COR-L47 (cell line): ENCODE measurements around the gene E2F4.

Experiments used
- DNase-seq: peaks from one replicate; lab custom pipeline; 2025; lab: John Stamatoyannopoulos, UW

Gene E2F4

GRCh38 chr16:67208154-67208896, 16.4 kb downstream of the E2F4 start:
- DNase-seq, result no peak

- no peak for DNase-seq
Measured at GRCh38 chr16:67209565-67209964, 17.6 kb downstream of the E2F4 start.

GRCh38 chr16:67210069-67210937, 18.3 kb downstream of the E2F4 start:
- no peak for DNase-seq

GRCh38 chr16:67211674-67212073, 19.7 kb downstream of the E2F4 start:
- no peak for DNase-seq

GRCh38 chr16:67212766-67213165, 20.8 kb downstream of the E2F4 start:
- no peak for DNase-seq

GRCh38 chr16:67213197-67214019, 21.5 kb downstream of the E2F4 start:
- no peak for DNase-seq

GRCh38 chr16:67215706-67216105, 23.8 kb downstream of the E2F4 start:
- DNase-seq, result no peak

- no peak for DNase-seq
Measured at GRCh38 chr16:67216612-67217490, 24.9 kb downstream of the E2F4 start.

GRCh38 chr16:67223992-67224391, 32.0 kb downstream of the E2F4 start:
- DNase-seq, result no peak

GRCh38 chr16:67226295-67226803, 34.4 kb downstream of the E2F4 start:
- DNase-seq, result no peak

- DNase-seq, result peak; percentile 97
Measured at GRCh38 chr16:67226804-67227566, 35.0 kb downstream of the E2F4 start, which contains the start of gene TMEM208. TSS of gene TMEM208 (plus strand) at chr16:67227130. CDS start at chr16:67227219, 89 bp downstream.

GRCh38 chr16:67227567-67227921, 35.6 kb downstream of the E2F4 start:
- no peak for DNase-seq

- DNase-seq, result no peak
Measured at GRCh38 chr16:67228034-67228785, 36.3 kb downstream of the E2F4 start.

GRCh38 chr16:67228905-67229304, 37.0 kb downstream of the E2F4 start:
- DNase-seq, result no peak

- DNase-seq, result no peak
Measured at GRCh38 chr16:67229906-67230808, 38.2 kb downstream of the E2F4 start.

- DNase-seq, result no peak
Measured at GRCh38 chr16:67230809-67231660, 39.1 kb downstream of the E2F4 start.

- DNase-seq, result no peak
Measured at GRCh38 chr16:67233596-67233995, 41.6 kb downstream of the E2F4 start.

GRCh38 chr16:67234180-67234597, 42.2 kb downstream of the E2F4 start:
- no peak for DNase-seq
